Keratinocyte (primary cell): Measurements from ENCODE around the gene TAP1.

Experiments
- EZH2 ChIP-seq: IDR thresholded peaks from one replicate; pipeline ENCODE4 v1.6.1; 2012; ENCODE audit warnings: inconsistent platforms, mild to moderate bottlenecking, low read length, moderate library complexity
- TF ChIP-seq, protein P1 (sequence below), 3 experiments: IDR thresholded peaks in 1 of 3; conservative IDR thresholded peaks in 1 of 3; optimal IDR thresholded peaks in 1 of 3; 2 replicates in 2 of 3; 3 replicates in 1 of 3; pipeline versions ENCODE3 to v1.5.1; 2011; ENCODE audit warnings: low read length in 3 of 3, mild to moderate bottlenecking in 3 of 3, moderate library complexity in 2 of 3, control low read depth in 1 of 3, inconsistent platforms in 1 of 3; ENCODE audit not compliant: insufficient read depth in 2 of 3; ENCODE audit errors: extremely low read depth in 1 of 3

DNA sequence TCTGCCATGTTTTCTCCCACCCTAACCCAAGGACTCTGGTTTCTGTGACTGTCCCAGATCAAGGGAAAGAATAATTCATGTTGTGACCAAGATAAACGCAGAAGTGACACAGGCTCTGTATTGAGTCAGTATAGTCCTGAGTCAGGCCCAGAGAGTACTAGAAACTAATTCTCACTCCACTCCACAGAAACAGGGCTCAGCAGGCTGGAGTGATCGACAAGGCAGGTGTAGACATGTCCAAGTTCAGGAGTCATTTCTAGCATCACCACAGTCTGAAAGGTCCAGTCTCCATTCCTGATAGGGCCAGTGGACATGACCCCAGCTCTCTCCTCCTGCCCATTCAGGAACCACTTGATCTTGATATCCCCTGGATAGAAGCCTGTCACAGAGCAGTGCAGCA, 39.4 kb downstream of the TAP1 start:
- TF ChIP-seq, protein P1, sequence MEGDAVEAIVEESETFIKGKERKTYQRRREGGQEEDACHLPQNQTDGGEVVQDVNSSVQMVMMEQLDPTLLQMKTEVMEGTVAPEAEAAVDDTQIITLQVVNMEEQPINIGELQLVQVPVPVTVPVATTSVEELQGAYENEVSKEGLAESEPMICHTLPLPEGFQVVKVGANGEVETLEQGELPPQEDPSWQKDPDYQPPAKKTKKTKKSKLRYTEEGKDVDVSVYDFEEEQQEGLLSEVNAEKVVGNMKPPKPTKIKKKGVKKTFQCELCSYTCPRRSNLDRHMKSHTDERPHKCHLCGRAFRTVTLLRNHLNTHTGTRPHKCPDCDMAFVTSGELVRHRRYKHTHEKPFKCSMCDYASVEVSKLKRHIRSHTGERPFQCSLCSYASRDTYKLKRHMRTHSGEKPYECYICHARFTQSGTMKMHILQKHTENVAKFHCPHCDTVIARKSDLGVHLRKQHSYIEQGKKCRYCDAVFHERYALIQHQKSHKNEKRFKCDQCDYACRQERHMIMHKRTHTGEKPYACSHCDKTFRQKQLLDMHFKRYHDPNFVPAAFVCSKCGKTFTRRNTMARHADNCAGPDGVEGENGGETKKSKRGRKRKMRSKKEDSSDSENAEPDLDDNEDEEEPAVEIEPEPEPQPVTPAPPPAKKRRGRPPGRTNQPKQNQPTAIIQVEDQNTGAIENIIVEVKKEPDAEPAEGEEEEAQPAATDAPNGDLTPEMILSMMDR (optimal IDR thresholded peaks at IDR 0.05 in 1 of 3, IDR thresholded peaks at IDR 0.05 in 1 of 3, conservative IDR thresholded peaks at IDR 0.05 in 1 of 3; ENCODE audit: extremely low read depth in 1 of 3, insufficient read depth in 2 of 3, low read length in 3 of 3), result no peak
- no peak for TF ChIP-seq EZH2
